Mesenteric fat pad (tissue), 1 donor: ENCODE measurements around the gene ELMO2. TPM values are rescaled to one million over a fixed set of nuclear protein-coding genes. Genes with fewer than 3 reads are reported as not detected.

ENCODE experiments used
- total RNA-seq: library from RNA; stranded (reverse); fragmentation: NEBNext Ultra II Directional; extraction: Animal tissue kit (Norgen Biotek cat#: 25700); gene quantifications from one replicate; pipeline ENCODE4 v1.2.1, GENCODE V29; 2021
- donor health status: DM: yes; HTN: yes; CAD: no.

Gene ELMO2
- total RNA-seq, 1 donor from 2014 or later = 62.1 TPM

Other genes with a start within 250 kb of the ELMO2 start
- gene CDH22, start 98.1 kb downstream of the ELMO2 start, total RNA-seq = 0.35 TPM
- gene ZNF334, start 106.9 kb upstream of the ELMO2 start, total RNA-seq = 0.90 TPM
- gene OCSTAMP, start 144.0 kb upstream of the ELMO2 start, total RNA-seq = not detected
- 1.5 TPM for gene SLC13A3, start 244.8 kb upstream of the ELMO2 start, total RNA-seq